T47D (cell line): ENCODE data around the gene ALCAM.

Experiments used
- DNase-seq, 2 experiments: peaks; one replicate each; pipeline versions ENCODE4 v3.0.0 to v3.0.0-alpha.2; 2011 to 2012; ENCODE audit warnings: low read depth in 1 of 2, low spot score in 1 of 2
- JUND ChIP-seq: IDR thresholded peaks from 2 replicates; pipeline ENCODE4 v1.6.1; 2012; ENCODE audit warnings: low read depth
- in situ Hi-C: cut with HindIII; loops from 2 replicates; pipeline ENCODE4 v1.10.0; 2016; ENCODE audit warnings: low sequenced_read_pairs, low pct_unique_long_range_greater_than_20kb

Gene ALCAM

GRCh38 chr3:105465251-105465853 is 98.6 kb downstream of the ALCAM start:
- in situ Hi-C loops: no loop called here
- DNase-seq: no peak
- no peak for TF ChIP-seq JUND

GRCh38 chr3:105466072-105466471 is 99.4 kb downstream of the ALCAM start:
- no peak for TF ChIP-seq JUND
- in situ Hi-C loops: no loop called here
- no peak for DNase-seq

GRCh38 chr3:105466495-105467404 is 100.0 kb downstream of the ALCAM start:
- in situ Hi-C loops: no loop called here
- DNase-seq: peak in 1 of 2 experiments; percentile 24

GRCh38 chr3:105470851-105471250 is 104.1 kb downstream of the ALCAM start:
- no peak for DNase-seq
- in situ Hi-C loops: no loop called here
- TF ChIP-seq JUND: no peak

More at GRCh38 chr3:105466495-105467404, 100.0 kb downstream of the ALCAM start:
- TF ChIP-seq JUND: no peak

- in situ Hi-C loops: no loop called here
- peak in 1 of 2 experiments; percentile 2 for DNase-seq
- TF ChIP-seq JUND: no peak
Observed at GRCh38 chr3:105473521-105474223, 107.0 kb downstream of the ALCAM start.

GRCh38 chr3:105480768-105481167 is 114.1 kb downstream of the ALCAM start:
- in situ Hi-C loops: no loop called here
- no peak for DNase-seq
- TF ChIP-seq JUND: no peak

- DNase-seq: no peak
- TF ChIP-seq JUND: no peak
- in situ Hi-C loops: no loop called here
Observed at GRCh38 chr3:105483476-105483875, 116.8 kb downstream of the ALCAM start.

- in situ Hi-C loops: no loop called here
- no peak for DNase-seq
- TF ChIP-seq JUND: no peak
Observed at GRCh38 chr3:105490045-105490444, 123.3 kb downstream of the ALCAM start.

GRCh38 chr3:105493305-105493892 is 126.7 kb downstream of the ALCAM start:
- in situ Hi-C loops: no loop called here
- TF ChIP-seq JUND: no peak
- DNase-seq: no peak

GRCh38 chr3:105495021-105495420 is 128.3 kb downstream of the ALCAM start:
- TF ChIP-seq JUND: no peak
- DNase-seq: peak in 1 of 2 experiments; percentile 5
- in situ Hi-C loops: no loop called here

- TF ChIP-seq JUND: no peak
- in situ Hi-C loops: no loop called here
- DNase-seq: no peak
Observed at GRCh38 chr3:105496343-105496742, 129.6 kb downstream of the ALCAM start.

GRCh38 chr3:105497386-105497785 is 130.7 kb downstream of the ALCAM start:
- no peak for DNase-seq
- no peak for TF ChIP-seq JUND
- in situ Hi-C loops: no loop called here
